GM12878 (cell line): ENCODE results near the gene CTCFL. TPM values are rescaled to one million over a fixed set of nuclear protein-coding genes. Genes with fewer than 3 reads are reported as not detected.
A peak's percentile ranks its signal among the peaks of the same experiment; 100 is the strongest.

Experiments used
- ATAC-seq: fragments of 200-7000 bp; cut with Tn5 transposase; 3 replicates; pipeline ENCODE4 v1.9.1; 2020; ENCODE audit warnings: mild to moderate bottlenecking, moderate library complexity
- BruUV-seq: library from RNA; stranded (reverse); fragments of 400-500 nt; replicated peaks from 2 replicates; lab custom pipeline; 2021; lab: Mats Ljungman, UMichigan
- CTCF ChIA-PET: fragments of 300-600 bp; sonication (Branson Sonifier 250); formaldehyde crosslinking; extraction: SDS; loops from one replicate; lab custom pipeline; 2021; ENCODE audit warnings: inconsistent platforms; lab: Yijun Ruan, JAX
- POLR2A ChIA-PET: fragments of 350-600 bp; formaldehyde crosslinking; extraction: SDS; loops from one replicate; lab custom pipeline; 2021; ENCODE audit warnings: inconsistent platforms; lab: Charles Lee
- RAD21 ChIA-PET: fragments of 300-600 bp; sonication (Branson Sonifier 250); formaldehyde crosslinking; loops from one replicate; lab custom pipeline; 2023; ENCODE audit warnings: antibody characterized with exemption; ENCODE audit not compliant: unreplicated experiment; lab: Charles Lee
- SMC1A ChIA-PET: fragments of 300-600 bp; sonication (Branson Sonifier 250); formaldehyde crosslinking; loops from one replicate; lab custom pipeline; 2023; ENCODE audit not compliant: unreplicated experiment, uncharacterized antibody; lab: Charles Lee
- DNase-seq: peaks from one replicate; pipeline ENCODE4 v3.0.0-alpha.2; 2011; ENCODE audit warnings: low read depth, low spot score
- FAIRE-seq: peaks from 3 replicates; lab custom pipeline; 2011; peaks lifted over from hg19 to GRCh38; lab: Jason Lieb, UNC
- H2AFZ ChIP-seq: 2 replicates; pipeline ENCODE4 v1.6.0; 2011; ENCODE audit warnings: low read depth, low read length, control low read depth; ENCODE audit not compliant: control insufficient read depth
- H3K27ac ChIP-seq: 2 replicates; pipeline ENCODE4 v1.5.1; 2011; ENCODE audit warnings: control low read depth; ENCODE audit not compliant: control insufficient read depth, insufficient read depth
- H3K27me3 ChIP-seq, 2 experiments: replicated peaks in 1 of 2; 2 replicates each; pipeline versions ENCODE4 v1.6.0 to v1.6.1; 2011; ENCODE audit warnings: low read length in 1 of 2; ENCODE audit not compliant: control insufficient read depth in 2 of 2, insufficient read depth in 2 of 2
- H3K36me3 ChIP-seq, 2 experiments: 2 replicates each; pipeline ENCODE4 v1.5.1; 2011; ENCODE audit warnings: low read length in 1 of 2; ENCODE audit not compliant: control insufficient read depth in 2 of 2, insufficient read depth in 2 of 2
- H3K4me1 ChIP-seq: 2 replicates; pipeline ENCODE4 v1.6.1; 2011; ENCODE audit warnings: mild to moderate bottlenecking, low read length, moderate library complexity, mixed read lengths; ENCODE audit not compliant: control insufficient read depth, insufficient read depth
- H3K4me2 ChIP-seq: 2 replicates; pipeline ENCODE4 v1.6.0; 2011; ENCODE audit warnings: control low read depth; ENCODE audit not compliant: control insufficient read depth, insufficient read depth
- H3K4me3 ChIP-seq: fragments of 200-600 bp; sonication (generic); 2 replicates; pipeline ENCODE4 v1.5.1; 2016
- H3K79me2 ChIP-seq: 2 replicates; pipeline ENCODE4 v1.6.0; 2011; ENCODE audit warnings: low read length; ENCODE audit not compliant: control insufficient read depth, insufficient read depth
- H3K9ac ChIP-seq: 2 replicates; pipeline ENCODE4 v1.8.0; 2011; ENCODE audit warnings: low read length, control low read depth, mixed read lengths; ENCODE audit not compliant: control insufficient read depth, insufficient read depth
- H3K9me3 ChIP-seq: replicated peaks from 3 replicates; pipeline ENCODE4 v1.5.1; 2011; ENCODE audit warnings: mild to moderate bottlenecking, low read length; ENCODE audit not compliant: control insufficient read depth, insufficient read depth
- H4K20me1 ChIP-seq: 2 replicates; pipeline ENCODE4 v1.6.0; 2011; ENCODE audit not compliant: control insufficient read depth, insufficient read depth
- CBFB ChIP-seq: IDR thresholded peaks from 2 replicates; pipeline ENCODE4 v1.6.1; 2016; ENCODE audit warnings: antibody characterized with exemption, low read depth
- CBX5 ChIP-seq: sonication (generic); IDR thresholded peaks from 2 replicates; pipeline ENCODE4 v1.6.1; 2016; ENCODE audit warnings: low read depth, moderate library complexity, mild to moderate bottlenecking, inconsistent platforms
- EED ChIP-seq: sonication (generic); IDR thresholded peaks from 2 replicates; pipeline ENCODE4 v1.6.1; 2016; ENCODE audit warnings: antibody characterized with exemption, low read depth
- IKZF1 ChIP-seq: fragments of 450-650 bp; conservative IDR thresholded peaks from 2 replicates; pipeline ENCODE4 v1.6.1; 2017; ENCODE audit warnings: antibody characterized with exemption, mild to moderate bottlenecking
- NBN ChIP-seq: fragments of 450-650 bp; IDR thresholded peaks from 2 replicates; pipeline ENCODE4 v1.6.1; 2016
- NR2F1 ChIP-seq: fragments of 450-650 bp; conservative IDR thresholded peaks from 2 replicates; pipeline ENCODE4 v1.6.1; 2017; ENCODE audit warnings: mild to moderate bottlenecking
- POU2F2 ChIP-seq: IDR thresholded peaks from 3 replicates; pipeline ENCODE4 v1.6.1; 2011; ENCODE audit warnings: low read depth, mild to moderate bottlenecking, low read length, borderline replicate concordance
- RFX5 ChIP-seq: IDR thresholded peaks from 2 replicates; pipeline ENCODE4 v1.6.1; 2011; ENCODE audit warnings: low read depth, low read length, improper control_type of control experiment
- SMARCA5 ChIP-seq: fragments of 450-650 bp; IDR thresholded peaks from 2 replicates; pipeline ENCODE4 v1.6.1; 2017; ENCODE audit warnings: mild to moderate bottlenecking
- STAT1 ChIP-seq: fragments of 450-650 bp; conservative IDR thresholded peaks from 2 replicates; pipeline ENCODE4 v1.6.1; 2014; ENCODE audit warnings: antibody characterized with exemption, mild to moderate bottlenecking
- ZNF217 ChIP-seq: fragments of 450-650 bp; IDR thresholded peaks from 2 replicates; pipeline ENCODE4 v1.6.1; 2017; ENCODE audit warnings: antibody characterized with exemption, mild to moderate bottlenecking
- ZNF622 ChIP-seq: fragments of 450-650 bp; IDR thresholded peaks from 2 replicates; pipeline ENCODE4 v1.6.1; 2017; ENCODE audit warnings: mild to moderate bottlenecking, inconsistent platforms
- WGBS: methylation state at CpG from one replicate; pipeline ENCODE4 v1.1.6; 2016; ENCODE audit warnings: low lambda C conversion rate; ENCODE audit not compliant: insufficient replicate concordance, insufficient coverage; ENCODE audit errors: missing lambda C conversion rate; 5-methylcytosine and 5-hydroxymethylcytosine counted together
- in situ Hi-C: fragments of 300-500 bp; cut with MboI; formaldehyde crosslinking; loops from 9 replicates; pipeline ENCODE4 v1.14.3; 2018; ENCODE audit warnings: mixed read lengths
- intact Hi-C: fragments of 100-400 bp; cut with micrococcal nuclease; formaldehyde crosslinking; loops from one replicate; pipeline ENCODE4 v1.14.2; 2022; ENCODE audit not compliant: unreplicated experiment
- polyA plus RNA-seq, 11 experiments: library from polyadenylated mRNA; depleted of rRNA in 4 of 11; unstranded in 6 of 11; stranded (reverse) in 5 of 11; fragments of >200 nt; fragmentation: Nextera tagmentation in 4 of 11; fragmentation: Illumina TruSeq in 1 of 11; extraction: Ambion mirVana in 4 of 11; extraction: Trizol in 1 of 11; gene quantifications; 1 replicate in 1 of 11; 2 replicates in 10 of 11; pipeline versions ENCODE4 v1.2.1 to v1.2.3, GENCODE V29; 2011 to 2016; ENCODE audit warnings: inconsistent platforms in 2 of 11, missing spikeins in 2 of 11, low read depth in 1 of 11
- total RNA-seq, 4 experiments: library from RNA; depleted of rRNA in 3 of 4; stranded (reverse); fragments of >200 nt in 3 of 4; fragmentation: Illumina TruSeq in 1 of 4; extraction: Trizol in 1 of 4; gene quantifications; 2 replicates each; pipeline versions ENCODE4 v1.2.1 to v1.2.3, GENCODE V29; 2013 to 2021
- TF ChIP-seq, protein P1 (sequence below): fragments of 450-650 bp; conservative IDR thresholded peaks from 2 replicates; pipeline ENCODE4 v1.6.1; 2017; ENCODE audit warnings: mild to moderate bottlenecking, moderate library complexity
- TF ChIP-seq, protein P2 (sequence below): IDR thresholded peaks from 2 replicates; pipeline ENCODE4 v1.6.1; 2011; ENCODE audit warnings: borderline replicate concordance, low read depth, mild to moderate bottlenecking, moderate library complexity, mixed read lengths, low read length; ENCODE audit not compliant: insufficient read depth; ENCODE audit errors: extremely low read length
- TF ChIP-seq, protein P3 (sequence below): fragments of 450-650 bp; IDR thresholded peaks from 2 replicates; pipeline ENCODE4 v1.6.1; 2017; ENCODE audit warnings: mild to moderate bottlenecking, low read depth, inconsistent platforms; ENCODE audit not compliant: poor library complexity, severe bottlenecking

Gene CTCFL
- total and polyA plus RNA-seq, 10 of the 15 experiments (the other 5 are each of a cell fraction or from before 2014, with no cell fraction given): 0.06 to 0.20 (median 0.11) TPM; not detected in 4

- SMC1A ChIA-PET: interaction anchor here (0.7 to 1.5 kb wide), 6 partner anchors 19 to 68 kb away, joined by 3 to 5 read pairs (median 4); no protein-coding TSS in a partner anchor
- peaks cover 27% of the 10 kb centered on the region for H3K4me1 ChIP-seq
- in situ Hi-C loops: no loop called here
- POLR2A ChIA-PET: interaction anchor here (0.8 to 1.6 kb wide), 2 partner anchors 20 to 44 kb away, joined by 3 to 4 read pairs; no protein-coding TSS in a partner anchor
- WGBS: 62% methylated on average over 14 of the region's 14 CpGs
- CTCF ChIA-PET: interaction anchor here (1.8 to 2.5 kb wide), 3 partner anchors 14 to 51 kb away, joined by 5 to 8 read pairs (median 7); no protein-coding TSS in a partner anchor
- H3K27me3 ChIP-seq: no peaks in the 10 kb centered on the region; a peak in 1 of 4 replicates
- no peak for DNase-seq
- RAD21 ChIA-PET: interaction anchor here (0.7 to 1.8 kb wide), 7 partner anchors 14 to 57 kb away, joined by 3 to 8 read pairs (median 3); no protein-coding TSS in a partner anchor
- H3K79me2 ChIP-seq: no peaks in the 10 kb centered on the region
- intact Hi-C loops: no loop called here
- H3K4me2 ChIP-seq: no peak overlapping the region
- H3K36me3 ChIP-seq: no peaks in the 10 kb centered on the region
- ATAC-seq: peak; percentile 7
- BruUV-seq: no TSS peak
- TF ChIP-seq CBFB (peak; percentile 11; the same call in 1 of the 2 replicates), CBX5 (no peak), EED (no peak), ZNF622 (no peak), RFX5 (no peak), NBN (0 out of 2 replicates have a peak, but pooled peaks have one; percentile 7), SMARCA5 (peak; percentile 99), IKZF1 (0 out of 2 replicates have a peak, but pooled peaks have one; percentile 7), NR2F1 (no peak), POU2F2 (no peak), STAT1 (no peak), ZNF217 (peak; percentile 83)
- TF ChIP-seq, protein P1, sequence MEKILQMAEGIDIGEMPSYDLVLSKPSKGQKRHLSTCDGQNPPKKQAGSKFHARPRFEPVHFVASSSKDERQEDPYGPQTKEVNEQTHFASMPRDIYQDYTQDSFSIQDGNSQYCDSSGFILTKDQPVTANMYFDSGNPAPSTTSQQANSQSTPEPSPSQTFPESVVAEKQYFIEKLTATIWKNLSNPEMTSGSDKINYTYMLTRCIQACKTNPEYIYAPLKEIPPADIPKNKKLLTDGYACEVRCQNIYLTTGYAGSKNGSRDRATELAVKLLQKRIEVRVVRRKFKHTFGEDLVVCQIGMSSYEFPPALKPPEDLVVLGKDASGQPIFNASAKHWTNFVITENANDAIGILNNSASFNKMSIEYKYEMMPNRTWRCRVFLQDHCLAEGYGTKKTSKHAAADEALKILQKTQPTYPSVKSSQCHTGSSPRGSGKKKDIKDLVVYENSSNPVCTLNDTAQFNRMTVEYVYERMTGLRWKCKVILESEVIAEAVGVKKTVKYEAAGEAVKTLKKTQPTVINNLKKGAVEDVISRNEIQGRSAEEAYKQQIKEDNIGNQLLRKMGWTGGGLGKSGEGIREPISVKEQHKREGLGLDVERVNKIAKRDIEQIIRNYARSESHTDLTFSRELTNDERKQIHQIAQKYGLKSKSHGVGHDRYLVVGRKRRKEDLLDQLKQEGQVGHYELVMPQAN: 0 out of 2 replicates have a peak, but pooled peaks have one; percentile 23
- TF ChIP-seq, protein P2, sequence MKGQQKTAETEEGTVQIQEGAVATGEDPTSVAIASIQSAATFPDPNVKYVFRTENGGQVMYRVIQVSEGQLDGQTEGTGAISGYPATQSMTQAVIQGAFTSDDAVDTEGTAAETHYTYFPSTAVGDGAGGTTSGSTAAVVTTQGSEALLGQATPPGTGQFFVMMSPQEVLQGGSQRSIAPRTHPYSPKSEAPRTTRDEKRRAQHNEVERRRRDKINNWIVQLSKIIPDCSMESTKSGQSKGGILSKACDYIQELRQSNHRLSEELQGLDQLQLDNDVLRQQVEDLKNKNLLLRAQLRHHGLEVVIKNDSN: no peak
- TF ChIP-seq, protein P3, sequence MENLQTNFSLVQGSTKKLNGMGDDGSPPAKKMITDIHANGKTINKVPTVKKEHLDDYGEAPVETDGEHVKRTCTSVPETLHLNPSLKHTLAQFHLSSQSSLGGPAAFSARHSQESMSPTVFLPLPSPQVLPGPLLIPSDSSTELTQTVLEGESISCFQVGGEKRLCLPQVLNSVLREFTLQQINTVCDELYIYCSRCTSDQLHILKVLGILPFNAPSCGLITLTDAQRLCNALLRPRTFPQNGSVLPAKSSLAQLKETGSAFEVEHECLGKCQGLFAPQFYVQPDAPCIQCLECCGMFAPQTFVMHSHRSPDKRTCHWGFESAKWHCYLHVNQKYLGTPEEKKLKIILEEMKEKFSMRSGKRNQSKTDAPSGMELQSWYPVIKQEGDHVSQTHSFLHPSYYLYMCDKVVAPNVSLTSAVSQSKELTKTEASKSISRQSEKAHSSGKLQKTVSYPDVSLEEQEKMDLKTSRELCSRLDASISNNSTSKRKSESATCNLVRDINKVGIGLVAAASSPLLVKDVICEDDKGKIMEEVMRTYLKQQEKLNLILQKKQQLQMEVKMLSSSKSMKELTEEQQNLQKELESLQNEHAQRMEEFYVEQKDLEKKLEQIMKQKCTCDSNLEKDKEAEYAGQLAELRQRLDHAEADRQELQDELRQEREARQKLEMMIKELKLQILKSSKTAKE: no peak
- H3K9me3 ChIP-seq: no peaks in the 10 kb centered on the region; the same call in 1 of the 3 replicates
- no peak overlapping the region for H3K27ac ChIP-seq
- no peak overlapping the region for H3K9ac ChIP-seq
- H2AFZ ChIP-seq: no peak overlapping the region
- no peak overlapping the region for H3K4me3 ChIP-seq
- FAIRE-seq: no peak
- no peaks in the 10 kb centered on the region for H4K20me1 ChIP-seq
Observed at GRCh38 chr20:57449398-57450354, 75.3 kb downstream of the CTCFL start.
